ENCODE results near the gene RDH12. TPM values are rescaled to one million over a fixed set of nuclear protein-coding genes. Genes with fewer than 3 reads are reported as not detected.
"Not testable (repeated sequence)": the region's sequence is repeated elsewhere in the genome, so short reads cannot be mapped to it uniquely, and the experiment has no call there.

Gene RDH12
- total RNA-seq, 2 donors from 2014 or later, result 0.13 to 0.18 TPM

GRCh38 chr14:67710209-67710608, 8.5 kb downstream of the RDH12 start:
- TF ChIP-seq, protein P1, sequence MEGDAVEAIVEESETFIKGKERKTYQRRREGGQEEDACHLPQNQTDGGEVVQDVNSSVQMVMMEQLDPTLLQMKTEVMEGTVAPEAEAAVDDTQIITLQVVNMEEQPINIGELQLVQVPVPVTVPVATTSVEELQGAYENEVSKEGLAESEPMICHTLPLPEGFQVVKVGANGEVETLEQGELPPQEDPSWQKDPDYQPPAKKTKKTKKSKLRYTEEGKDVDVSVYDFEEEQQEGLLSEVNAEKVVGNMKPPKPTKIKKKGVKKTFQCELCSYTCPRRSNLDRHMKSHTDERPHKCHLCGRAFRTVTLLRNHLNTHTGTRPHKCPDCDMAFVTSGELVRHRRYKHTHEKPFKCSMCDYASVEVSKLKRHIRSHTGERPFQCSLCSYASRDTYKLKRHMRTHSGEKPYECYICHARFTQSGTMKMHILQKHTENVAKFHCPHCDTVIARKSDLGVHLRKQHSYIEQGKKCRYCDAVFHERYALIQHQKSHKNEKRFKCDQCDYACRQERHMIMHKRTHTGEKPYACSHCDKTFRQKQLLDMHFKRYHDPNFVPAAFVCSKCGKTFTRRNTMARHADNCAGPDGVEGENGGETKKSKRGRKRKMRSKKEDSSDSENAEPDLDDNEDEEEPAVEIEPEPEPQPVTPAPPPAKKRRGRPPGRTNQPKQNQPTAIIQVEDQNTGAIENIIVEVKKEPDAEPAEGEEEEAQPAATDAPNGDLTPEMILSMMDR (conservative IDR thresholded peaks at IDR 0.05), result no peak
- DNase-seq, result no peak
- no peak overlapping the region for H3K27ac Mint-ChIP-seq
- no peak overlapping the region for H3K4me3 Mint-ChIP-seq
- Histone ChIP-seq H3K4me3 (ENCODE audit: low read length) (no peak overlapping the region), H3K27ac (ENCODE audit: low read depth, low read length) (no peak overlapping the region), H3K27me3 (ENCODE audit: control insufficient read depth, insufficient read depth, low read length, poor library complexity, severe bottlenecking) (no peaks in the 10 kb centered on the region), H3K9ac (ENCODE audit: extremely low read depth, low read length, poor library complexity, severe bottlenecking) (no peak overlapping the region), H3K9me3 (ENCODE audit: control insufficient read depth, low read length) (peaks cover 50% of the 10 kb centered on the region), H3K36me3 (ENCODE audit: control insufficient read depth, insufficient read depth, low read length) (no peaks in the 10 kb centered on the region), H3K4me1 (ENCODE audit: control insufficient read depth, insufficient read depth, low read length) (no peaks in the 10 kb centered on the region)
- 93 to 100% methylated on average over 1 to 2 of the region's 2 CpGs for WGBS, 2 experiments (ENCODE audit: insufficient coverage in 1 of 2, insufficient read length in 1 of 2)
- H3K9me3 Mint-ChIP-seq, result peaks cover 52% of the 10 kb centered on the region
- peaks cover 3% of the 10 kb centered on the region for H3K36me3 Mint-ChIP-seq (ENCODE audit: low read depth)
- H3K4me1 Mint-ChIP-seq, result no peaks in the 10 kb centered on the region
- no peaks in the 10 kb centered on the region for H3K27me3 Mint-ChIP-seq (ENCODE audit: insufficient read depth)

DNA sequence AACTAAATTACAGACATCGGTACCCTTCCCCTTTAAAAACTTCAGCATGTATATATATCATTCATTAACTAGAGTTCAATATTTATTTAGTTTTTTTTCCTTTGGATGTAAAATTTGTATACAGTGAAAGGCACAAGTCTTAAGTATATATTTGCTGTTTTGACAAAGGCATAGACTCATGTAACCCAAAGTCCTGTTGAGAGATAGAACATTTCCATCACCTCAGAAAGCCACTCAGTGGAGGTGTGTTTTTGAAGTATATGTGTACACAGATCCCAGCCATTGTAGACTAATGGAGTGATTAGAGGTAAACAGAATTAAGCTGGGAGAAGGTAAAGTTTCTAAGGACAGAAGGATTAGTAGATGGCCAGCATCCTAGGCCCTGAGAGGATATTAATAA, 15.4 kb downstream of the RDH12 start:
- H3K27me3 ChIP-seq (ENCODE audit: control insufficient read depth, insufficient read depth, low read length, poor library complexity, severe bottlenecking), result peaks cover 16% of the 10 kb centered on the region
- peaks cover 6% of the 10 kb centered on the region for H3K27me3 Mint-ChIP-seq (ENCODE audit: insufficient read depth)

GRCh38 chr14:67718265-67718664, 16.6 kb downstream of the RDH12 start:
- H3K36me3 Mint-ChIP-seq (ENCODE audit: low read depth), result no peaks in the 10 kb centered on the region
- peaks cover 4% of the 10 kb centered on the region for H3K4me1 Mint-ChIP-seq
- no peaks in the 10 kb centered on the region for H3K9me3 ChIP-seq (ENCODE audit: control insufficient read depth, low read length)
- DNase-seq, result no peak
- no peak overlapping the region for H3K4me3 Mint-ChIP-seq
- H3K9me3 Mint-ChIP-seq, result peaks cover 3% of the 10 kb centered on the region
- WGBS, 2 experiments (ENCODE audit: insufficient coverage in 1 of 2, insufficient read length in 1 of 2), result 63 to 90% methylated on average over 1 to 2 of the region's 2 CpGs
- no peaks in the 10 kb centered on the region for H3K36me3 ChIP-seq (ENCODE audit: control insufficient read depth, insufficient read depth, low read length)
- no peak overlapping the region for H3K27ac ChIP-seq (ENCODE audit: low read depth, low read length)
- H3K4me3 ChIP-seq (ENCODE audit: low read length), result no peak overlapping the region
- peaks cover 6% of the 10 kb centered on the region for H3K27me3 Mint-ChIP-seq (ENCODE audit: insufficient read depth)
- H3K27me3 ChIP-seq (ENCODE audit: control insufficient read depth, insufficient read depth, low read length, poor library complexity, severe bottlenecking), result peaks cover 16% of the 10 kb centered on the region
- no peak overlapping the region for H3K9ac ChIP-seq (ENCODE audit: extremely low read depth, low read length, poor library complexity, severe bottlenecking)
- no peak overlapping the region for H3K27ac Mint-ChIP-seq
- H3K4me1 ChIP-seq (ENCODE audit: control insufficient read depth, insufficient read depth, low read length), result no peaks in the 10 kb centered on the region
- TF ChIP-seq, protein P1 (conservative IDR thresholded peaks at IDR 0.05), result no peak

More for the DNA sequence above, 15.4 kb downstream of the RDH12 start:
- H3K27ac ChIP-seq (ENCODE audit: low read depth, low read length), result no peak overlapping the region
- no CpG with 5 or more reads among the region's 1 CpG for WGBS, 2 experiments (ENCODE audit: insufficient coverage in 1 of 2, insufficient read length in 1 of 2)
- Mint-ChIP-seq H3K4me3 (no peak overlapping the region), H3K9me3 (peaks cover 12% of the 10 kb centered on the region), H3K4me1 (peaks cover 4% of the 10 kb centered on the region), H3K36me3 (ENCODE audit: low read depth) (peaks cover 3% of the 10 kb centered on the region), H3K27ac (no peak overlapping the region)
- H3K4me3 ChIP-seq (ENCODE audit: low read length), result no peak overlapping the region
- no peak for DNase-seq
- no peak overlapping the region for H3K9ac ChIP-seq (ENCODE audit: extremely low read depth, low read length, poor library complexity, severe bottlenecking)
- TF ChIP-seq, protein P1 (conservative IDR thresholded peaks at IDR 0.05), result no peak
- peaks cover 4% of the 10 kb centered on the region for H3K9me3 ChIP-seq (ENCODE audit: control insufficient read depth, low read length)
- no peaks in the 10 kb centered on the region for H3K4me1 ChIP-seq (ENCODE audit: control insufficient read depth, insufficient read depth, low read length)
- no peaks in the 10 kb centered on the region for H3K36me3 ChIP-seq (ENCODE audit: control insufficient read depth, insufficient read depth, low read length)

- H3K4me3 Mint-ChIP-seq; H3K36me3 ChIP-seq (ENCODE audit: control insufficient read depth, insufficient read depth, low read length); H3K36me3 Mint-ChIP-seq (ENCODE audit: low read depth); H3K4me1 ChIP-seq (ENCODE audit: control insufficient read depth, insufficient read depth, low read length); H3K4me3 ChIP-seq (ENCODE audit: low read length); H3K9ac ChIP-seq (ENCODE audit: extremely low read depth, low read length, poor library complexity, severe bottlenecking); DNase-seq; H3K27ac ChIP-seq (ENCODE audit: low read depth, low read length); H3K4me1 Mint-ChIP-seq; H3K9me3 ChIP-seq (ENCODE audit: control insufficient read depth, low read length); H3K9me3 Mint-ChIP-seq; H3K27ac Mint-ChIP-seq: not testable (repeated sequence)
- 83 to 86% methylated on average over 2 to 3 of the region's 3 CpGs for WGBS, 2 experiments (ENCODE audit: insufficient coverage in 1 of 2, insufficient read length in 1 of 2)
- peaks cover 11% of the 10 kb centered on the region for H3K27me3 Mint-ChIP-seq (ENCODE audit: insufficient read depth)
- H3K27me3 ChIP-seq (ENCODE audit: control insufficient read depth, insufficient read depth, low read length, poor library complexity, severe bottlenecking), result peaks cover 16% of the 10 kb centered on the region
Observed at GRCh38 chr14:67719385-67719784, 17.7 kb downstream of the RDH12 start.

Measured in endodermal cell (in vitro differentiated cells).